ENCODE results near the gene EWSR1. TPM values are rescaled to one million over a fixed set of nuclear protein-coding genes. Genes with fewer than 3 reads are reported as not detected.

EWSR1 gene
- total RNA-seq, 1 donor = 176 TPM

DNA sequence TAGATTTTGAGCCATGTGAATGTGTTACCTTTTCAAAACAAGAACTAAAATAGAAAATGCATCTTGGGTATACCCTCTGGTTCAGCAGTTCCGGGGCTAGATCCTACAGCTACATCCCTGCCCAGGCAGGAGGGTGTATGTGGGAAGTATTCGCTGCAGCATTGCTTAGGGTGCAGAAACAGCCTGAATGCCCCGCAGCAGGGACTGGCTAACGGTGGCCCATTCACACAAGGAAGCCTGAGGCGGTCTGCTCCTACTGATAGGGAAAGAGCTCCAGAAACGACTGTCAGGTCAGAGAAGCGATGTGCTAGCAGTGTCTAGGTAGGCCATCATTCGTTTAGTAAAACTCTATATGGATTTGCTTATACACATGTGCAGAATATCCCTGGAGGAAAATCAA is 57.3 kb downstream of the EWSR1 start:
- H3K4me3 ChIP-seq (ENCODE audit: low read depth, low read length) = no peak overlapping the region
- no peak for DNase-seq (ENCODE audit: low read depth)
- TF ChIP-seq, protein P1, sequence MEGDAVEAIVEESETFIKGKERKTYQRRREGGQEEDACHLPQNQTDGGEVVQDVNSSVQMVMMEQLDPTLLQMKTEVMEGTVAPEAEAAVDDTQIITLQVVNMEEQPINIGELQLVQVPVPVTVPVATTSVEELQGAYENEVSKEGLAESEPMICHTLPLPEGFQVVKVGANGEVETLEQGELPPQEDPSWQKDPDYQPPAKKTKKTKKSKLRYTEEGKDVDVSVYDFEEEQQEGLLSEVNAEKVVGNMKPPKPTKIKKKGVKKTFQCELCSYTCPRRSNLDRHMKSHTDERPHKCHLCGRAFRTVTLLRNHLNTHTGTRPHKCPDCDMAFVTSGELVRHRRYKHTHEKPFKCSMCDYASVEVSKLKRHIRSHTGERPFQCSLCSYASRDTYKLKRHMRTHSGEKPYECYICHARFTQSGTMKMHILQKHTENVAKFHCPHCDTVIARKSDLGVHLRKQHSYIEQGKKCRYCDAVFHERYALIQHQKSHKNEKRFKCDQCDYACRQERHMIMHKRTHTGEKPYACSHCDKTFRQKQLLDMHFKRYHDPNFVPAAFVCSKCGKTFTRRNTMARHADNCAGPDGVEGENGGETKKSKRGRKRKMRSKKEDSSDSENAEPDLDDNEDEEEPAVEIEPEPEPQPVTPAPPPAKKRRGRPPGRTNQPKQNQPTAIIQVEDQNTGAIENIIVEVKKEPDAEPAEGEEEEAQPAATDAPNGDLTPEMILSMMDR (IDR thresholded peaks at IDR 0.05; ENCODE audit: insufficient read depth, low read length) = no peak

DNA sequence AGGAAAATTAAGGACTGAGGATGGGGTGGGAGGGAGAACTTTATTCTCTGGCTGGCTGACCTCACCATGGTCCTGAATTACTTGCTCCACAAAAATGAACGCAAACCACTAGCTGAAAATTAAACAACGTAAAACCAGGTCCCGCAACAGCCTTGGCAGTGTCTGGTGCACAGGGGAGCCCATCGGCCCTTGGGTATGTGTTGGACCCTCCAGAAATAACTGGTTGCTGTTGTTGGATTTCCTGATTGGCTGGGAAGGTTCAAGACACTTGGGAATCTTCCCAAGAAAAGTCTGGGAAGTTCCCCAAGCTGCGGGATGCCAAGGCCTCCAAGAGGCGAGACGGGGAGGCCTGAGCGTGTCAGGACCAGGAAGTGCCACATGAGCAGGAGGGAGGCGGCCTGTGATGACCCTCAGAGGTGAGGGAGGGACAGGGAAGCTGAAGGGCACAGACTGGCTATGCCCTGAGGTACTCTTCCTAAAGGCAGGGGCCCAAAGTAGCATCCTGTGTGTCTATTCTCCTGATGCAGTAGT is 57.8 kb downstream of the EWSR1 start:
- TF ChIP-seq, protein P1 (IDR thresholded peaks at IDR 0.05; ENCODE audit: insufficient read depth, low read length) = no peak
- no peak overlapping the region for H3K4me3 ChIP-seq (ENCODE audit: low read depth, low read length)
- DNase-seq (ENCODE audit: low read depth) = peak; percentile 31

DNA sequence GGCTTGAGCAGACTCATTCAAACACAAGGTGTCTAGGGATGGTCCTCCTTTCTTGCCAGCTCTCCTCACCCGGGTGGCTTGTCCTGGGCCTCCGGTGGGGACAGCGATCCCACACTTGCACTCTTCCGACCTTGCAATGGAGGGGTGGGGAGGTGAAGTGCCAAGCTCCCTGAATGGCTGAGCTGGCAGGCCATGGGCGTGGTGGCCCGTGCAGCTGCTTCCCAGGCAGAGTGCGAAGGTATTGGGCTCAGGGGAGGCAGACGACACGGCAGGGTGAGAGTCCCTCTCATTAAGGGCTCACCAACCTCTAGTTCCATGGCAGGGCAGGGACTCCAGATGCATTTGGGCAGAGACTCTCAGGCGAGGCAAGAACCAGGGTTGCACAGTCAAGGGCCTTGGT is 58.4 kb downstream of the EWSR1 start:
- TF ChIP-seq, protein P1 (IDR thresholded peaks at IDR 0.05; ENCODE audit: insufficient read depth, low read length) = no peak
- no peak for DNase-seq (ENCODE audit: low read depth)
- no peak overlapping the region for H3K4me3 ChIP-seq (ENCODE audit: low read depth, low read length)

DNA sequence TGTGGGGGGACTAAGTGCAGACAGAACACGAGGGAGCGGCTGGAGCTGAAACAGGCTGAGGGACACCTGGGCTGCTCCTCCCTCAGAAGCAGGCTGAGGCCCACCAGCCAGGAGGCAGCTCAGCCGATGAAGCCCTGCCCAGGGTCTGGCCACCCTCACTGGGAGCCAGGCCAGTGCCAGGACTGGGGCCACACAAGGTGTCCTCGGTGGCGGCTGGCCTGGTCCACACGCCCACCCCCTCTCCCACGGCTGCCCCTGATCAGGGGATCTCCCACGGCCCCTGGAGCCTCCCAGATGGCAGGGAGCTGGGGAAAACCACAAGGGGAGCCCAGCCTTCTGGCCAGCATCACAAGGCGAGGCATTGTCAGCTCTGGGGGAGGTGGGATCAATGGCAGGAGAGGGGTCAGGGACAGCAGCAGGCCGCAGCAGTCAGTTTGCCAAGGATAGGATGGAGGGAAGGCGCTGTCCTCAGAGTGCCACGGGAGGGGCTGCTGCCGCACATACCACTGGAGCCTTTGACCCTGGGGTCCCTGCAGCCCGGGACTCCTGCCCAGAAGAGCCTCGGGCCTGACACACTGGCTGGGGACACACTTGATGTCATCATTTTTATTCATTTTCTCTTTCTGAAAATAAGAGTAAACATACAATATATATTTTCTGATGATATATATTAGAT is 59.2 kb downstream of the EWSR1 start:
- DNase-seq (ENCODE audit: low read depth) = no peak
- TF ChIP-seq, protein P1 (IDR thresholded peaks at IDR 0.05; ENCODE audit: insufficient read depth, low read length) = no peak
- no peak overlapping the region for H3K4me3 ChIP-seq (ENCODE audit: low read depth, low read length)

DNA sequence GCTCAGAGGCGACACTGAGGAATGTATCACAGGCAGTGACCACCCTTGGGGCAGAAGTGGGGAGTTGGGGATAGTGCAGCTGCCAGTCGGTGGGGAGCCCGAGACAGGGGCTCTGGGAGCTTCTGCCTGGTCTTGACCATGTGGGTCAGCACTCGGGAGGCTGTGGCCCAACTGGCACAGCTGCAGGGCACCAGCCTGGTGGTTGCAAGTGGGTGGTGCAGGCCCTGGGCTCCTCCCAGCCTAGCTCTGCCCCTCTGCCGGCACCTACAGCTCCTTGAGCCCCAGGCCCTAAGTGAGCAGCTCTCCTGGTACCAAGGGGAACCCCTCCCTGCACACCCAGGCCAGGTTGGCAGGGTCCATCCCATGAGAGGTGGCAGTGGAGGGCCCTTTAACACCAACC is 60.0 kb downstream of the EWSR1 start:
- DNase-seq (ENCODE audit: low read depth) = no peak
- TF ChIP-seq, protein P1 (IDR thresholded peaks at IDR 0.05; ENCODE audit: insufficient read depth, low read length) = no peak
- no peak overlapping the region for H3K4me3 ChIP-seq (ENCODE audit: low read depth, low read length)

DNA sequence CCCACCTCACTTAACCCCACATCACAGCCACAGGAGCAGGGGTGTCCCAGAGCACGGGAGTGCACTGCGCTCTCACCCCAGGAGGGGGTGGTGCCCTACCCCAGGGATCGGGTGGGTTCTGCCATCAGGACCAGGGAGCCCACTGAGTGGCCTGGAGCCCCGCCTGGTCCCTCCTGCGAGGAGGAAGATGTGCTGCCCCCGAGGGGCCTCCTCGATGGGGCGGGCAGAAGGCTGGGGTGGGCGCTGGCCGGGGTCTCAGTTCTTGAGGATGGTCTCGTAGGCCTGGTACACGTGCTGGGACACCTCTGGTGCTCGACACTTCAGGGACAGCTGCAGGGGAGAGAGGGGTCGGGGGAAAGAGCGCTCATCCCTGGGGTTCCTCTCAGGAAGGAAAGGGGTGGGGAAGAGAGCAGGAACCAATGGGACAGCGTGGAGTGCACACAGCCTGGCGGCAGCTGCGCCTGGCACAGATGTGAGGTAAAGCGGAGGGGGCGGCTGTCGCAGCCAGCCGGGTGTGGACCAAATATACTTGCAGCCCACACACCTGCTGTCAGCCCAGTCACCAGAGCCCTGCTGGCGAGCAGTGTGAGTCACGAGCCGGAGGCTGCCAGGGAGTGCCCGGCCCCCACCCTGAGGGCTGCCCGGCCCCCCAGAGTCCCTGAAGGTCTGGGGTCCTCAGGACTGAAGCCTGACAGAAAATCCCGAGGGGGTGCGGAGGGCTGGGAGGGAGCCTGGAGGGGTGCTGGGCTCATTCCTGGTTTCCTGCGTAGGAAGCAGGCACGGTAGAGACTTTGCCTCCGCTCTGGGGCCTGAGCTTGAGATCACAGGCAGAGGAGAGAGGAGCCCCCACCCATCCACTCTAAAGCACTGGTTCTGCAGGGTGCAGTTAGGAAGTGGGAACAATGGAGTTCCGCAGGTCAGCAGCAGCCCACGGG is 60.8 kb downstream of the EWSR1 start:
- TF ChIP-seq, protein P1 (IDR thresholded peaks at IDR 0.05; ENCODE audit: insufficient read depth, low read length) = no peak
- H3K4me3 ChIP-seq (ENCODE audit: low read depth, low read length) = no peak overlapping the region
- DNase-seq (ENCODE audit: low read depth) = no peak

All from fibroblast of the aortic adventitia (primary cell).